GM23248 (cell line): Measurements from ENCODE around the gene PTPRN2. TPM values are rescaled to one million over a fixed set of nuclear protein-coding genes. Genes with fewer than 3 reads are reported as not detected.

ENCODE experiments used
- DNase-seq: peaks from one replicate; pipeline ENCODE4 v3.0.0-alpha.2; 2015
- H2AFZ ChIP-seq: fragments of 200-600 bp; sonication (generic); 2 replicates; pipeline ENCODE4 v1.6.1; 2016; ENCODE audit warnings: antibody characterized with exemption
- H3F3A ChIP-seq: fragments of 200-600 bp; sonication (generic); 2 replicates; pipeline ENCODE4 v1.6.1; 2016; ENCODE audit warnings: mild to moderate bottlenecking, antibody characterized with exemption, mixed run types; ENCODE audit not compliant: insufficient read depth
- H3K27ac ChIP-seq: fragments of 200-600 bp; sonication (generic); 2 replicates; pipeline ENCODE4 v1.5.1; 2016; ENCODE audit warnings: mild to moderate bottlenecking
- H3K27me3 ChIP-seq: fragments of 200-600 bp; sonication (generic); replicated peaks from 2 replicates; pipeline ENCODE4 v1.6.1; 2016; ENCODE audit warnings: mild to moderate bottlenecking; ENCODE audit not compliant: insufficient read depth
- H3K36me3 ChIP-seq: fragments of 200-600 bp; sonication (generic); 2 replicates; pipeline ENCODE4 v1.6.1; 2016; ENCODE audit warnings: low read depth, mild to moderate bottlenecking
- H3K4me1 ChIP-seq: fragments of 200-600 bp; sonication (generic); 2 replicates; pipeline ENCODE4 v1.6.1; 2016; ENCODE audit warnings: mild to moderate bottlenecking; ENCODE audit not compliant: insufficient read depth
- H3K4me2 ChIP-seq: fragments of 200-600 bp; sonication (generic); one replicate; pipeline ENCODE4 v1.6.1; 2016; ENCODE audit warnings: mild to moderate bottlenecking; ENCODE audit not compliant: unreplicated experiment
- H3K4me3 ChIP-seq: fragments of 200-600 bp; sonication (generic); 2 replicates; pipeline ENCODE4 v1.5.1; 2016; ENCODE audit warnings: mild to moderate bottlenecking
- H3K79me2 ChIP-seq: fragments of 200-600 bp; sonication (generic); 2 replicates; pipeline ENCODE4 v1.6.1; 2016; ENCODE audit warnings: mild to moderate bottlenecking; ENCODE audit not compliant: insufficient read depth
- H3K9ac ChIP-seq: fragments of 200-600 bp; sonication (generic); 2 replicates; pipeline ENCODE4 v1.6.1; 2016; ENCODE audit warnings: mild to moderate bottlenecking
- H3K9me2 ChIP-seq: fragments of 200-600 bp; sonication (generic); 2 replicates; pipeline ENCODE4 v1.6.1; 2016; ENCODE audit warnings: mixed run types, mild to moderate bottlenecking, moderate library complexity; ENCODE audit not compliant: insufficient read depth
- H3K9me3 ChIP-seq: fragments of 200-600 bp; sonication (generic); one replicate; pipeline ENCODE4 v1.6.1; 2017; ENCODE audit warnings: low read depth
- H4K20me1 ChIP-seq: fragments of 200-600 bp; sonication (generic); 2 replicates; pipeline ENCODE4 v1.6.0; 2016; ENCODE audit not compliant: insufficient read depth
- EZH2 ChIP-seq: fragments of 200-600 bp; sonication (generic); IDR thresholded peaks from 2 replicates; pipeline ENCODE4 v1.6.1; 2018; ENCODE audit warnings: antibody characterized with exemption, mild to moderate bottlenecking; ENCODE audit not compliant: insufficient read depth, poor library complexity, severe bottlenecking
- EZH2phosphoT487 ChIP-seq: fragments of 200-600 bp; sonication (generic); IDR thresholded peaks from 2 replicates; pipeline ENCODE4 v1.6.1; 2018; ENCODE audit warnings: antibody characterized with exemption, moderate library complexity, mild to moderate bottlenecking, low read depth; ENCODE audit not compliant: insufficient read depth
- WGBS, 2 experiments: methylation state at CpG; one replicate each; pipeline ENCODE4 v1.1.6; 2015 to 2017; ENCODE audit warnings: low lambda C conversion rate in 2 of 2, low coverage in 1 of 2; ENCODE audit errors: missing lambda C conversion rate in 2 of 2; 5-methylcytosine and 5-hydroxymethylcytosine counted together
- in situ Hi-C: fragments of 300-500 bp; cut with MboI; formaldehyde crosslinking; loops from 2 replicates; pipeline ENCODE4 v1.15.0; 2020
- polyA plus RNA-seq: library from polyadenylated mRNA; unstranded; fragments of >200 nt; fragmentation: Nextera tagmentation; extraction: Ambion mirVana; gene quantifications from 2 replicates; pipeline ENCODE4 v1.2.1, GENCODE V29; 2016
- total RNA-seq: library from RNA; depleted of rRNA; stranded (reverse); fragments of >200 nt; shearing (Covaris generic); gene quantifications from 2 replicates; pipeline ENCODE4 v1.2.3, GENCODE V29; 2014

Gene PTPRN2
- total and polyA plus RNA-seq, 2 experiments from 2014 or later: 0.13 TPM; not detected in 1

- no peak overlapping the region for H2AFZ ChIP-seq
- H3K9me3 ChIP-seq: no peaks in the 10 kb centered on the region
- H3K4me3 ChIP-seq: no peak overlapping the region
- WGBS, 2 experiments: 70 to 78% methylated on average over 7 to 14 of the region's 14 CpGs
- no peak overlapping the region for H3K9ac ChIP-seq
- H3K4me2 ChIP-seq: no peak overlapping the region
- no peaks in the 10 kb centered on the region for H4K20me1 ChIP-seq
- TF ChIP-seq EZH2: no peak
- TF ChIP-seq EZH2phosphoT487: no peak
- H3F3A ChIP-seq: 0 out of 2 replicates have a peak, but pooled peaks cover 5% of the 10 kb centered on the region
- no peak for DNase-seq
- no peaks in the 10 kb centered on the region for H3K9me2 ChIP-seq
- no peaks in the 10 kb centered on the region for H3K4me1 ChIP-seq
- H3K27me3 ChIP-seq: no peaks in the 10 kb centered on the region
- no peaks in the 10 kb centered on the region for H3K79me2 ChIP-seq
- no peaks in the 10 kb centered on the region for H3K36me3 ChIP-seq
- no peak overlapping the region for H3K27ac ChIP-seq
- in situ Hi-C loops: no loop called here
Measured at GRCh38 chr7:158110661-158111048, 477.0 kb downstream of the PTPRN2 start.

GRCh38 chr7:158110034-158110590, 477.5 kb downstream of the PTPRN2 start:
- H4K20me1 ChIP-seq: no peaks in the 10 kb centered on the region
- no peak overlapping the region for H3K4me3 ChIP-seq
- H3K36me3 ChIP-seq: no peaks in the 10 kb centered on the region
- H3K27ac ChIP-seq: no peak overlapping the region
- no peak for DNase-seq
- no peaks in the 10 kb centered on the region for H3K4me1 ChIP-seq
- H3K9me2 ChIP-seq: no peaks in the 10 kb centered on the region
- H3K9me3 ChIP-seq: no peaks in the 10 kb centered on the region
- H3K27me3 ChIP-seq: no peaks in the 10 kb centered on the region
- in situ Hi-C loops: no loop called here
- H2AFZ ChIP-seq: no peak overlapping the region
- TF ChIP-seq EZH2phosphoT487: no peak
- no peak for TF ChIP-seq EZH2
- H3K79me2 ChIP-seq: no peaks in the 10 kb centered on the region
- 57 to 71% methylated on average over 15 of the region's 15 CpGs for WGBS, 2 experiments
- H3K4me2 ChIP-seq: no peak overlapping the region
- H3F3A ChIP-seq: 0 out of 2 replicates have a peak, but pooled peaks cover 5% of the 10 kb centered on the region
- no peak overlapping the region for H3K9ac ChIP-seq

- no peak for TF ChIP-seq EZH2phosphoT487
- TF ChIP-seq EZH2: no peak
- in situ Hi-C loops: no loop called here
- no peak overlapping the region for H2AFZ ChIP-seq
- H3K27me3 ChIP-seq: no peaks in the 10 kb centered on the region
- H3K27ac ChIP-seq: no peak overlapping the region
- H3K4me2 ChIP-seq: no peak overlapping the region
- no peaks in the 10 kb centered on the region for H3K9me3 ChIP-seq
- H4K20me1 ChIP-seq: no peaks in the 10 kb centered on the region
- H3K9ac ChIP-seq: no peak overlapping the region
- no peak overlapping the region for H3K4me3 ChIP-seq
- H3K79me2 ChIP-seq: no peaks in the 10 kb centered on the region
- 50 to 53% methylated on average over 11 of the region's 12 CpGs for WGBS, 2 experiments
- H3K4me1 ChIP-seq: no peaks in the 10 kb centered on the region
- H3K36me3 ChIP-seq: no peaks in the 10 kb centered on the region
- H3F3A ChIP-seq: 0 out of 2 replicates have a peak, but pooled peaks cover 5% of the 10 kb centered on the region
- peak; percentile 37 for DNase-seq
- H3K9me2 ChIP-seq: no peaks in the 10 kb centered on the region
Measured at GRCh38 chr7:158109364-158110033, 478.1 kb downstream of the PTPRN2 start.

- Histone ChIP-seq H3K27me3 (no peaks in the 10 kb centered on the region), H3K27ac (no peak overlapping the region), H3K36me3 (no peaks in the 10 kb centered on the region), H3F3A (0 out of 2 replicates have a peak, but pooled peaks cover 5% of the 10 kb centered on the region), H3K4me2 (no peak overlapping the region), H3K79me2 (no peaks in the 10 kb centered on the region), H3K4me1 (no peaks in the 10 kb centered on the region), H2AFZ (no peak overlapping the region), H3K4me3 (no peak overlapping the region), H3K9me3 (no peaks in the 10 kb centered on the region), H3K9ac (no peak overlapping the region), H4K20me1 (no peaks in the 10 kb centered on the region), H3K9me2 (no peaks in the 10 kb centered on the region)
- TF ChIP-seq EZH2phosphoT487 (no peak), EZH2 (no peak)
- in situ Hi-C loops: no loop called here
- DNase-seq: no peak
- 29 to 30% methylated on average over 4 of the region's 4 CpGs for WGBS, 2 experiments
Measured at GRCh38 chr7:158108646-158109293, 478.9 kb downstream of the PTPRN2 start.
